T-helper 2 cell (primary cell): ENCODE data around the gene ATG9B.

Source experiments
- DNase-seq, 5 experiments: peaks; one replicate each; pipeline versions ENCODE4 v3.0.0 to v3.0.0-alpha.2; 2012 to 2022

The ATG9B gene

GRCh38 chr7:150977382-150978125 lies 46.7 kb downstream of the ATG9B start:
- DNase-seq: no peak

- no peak for DNase-seq
Measured at GRCh38 chr7:150976529-150977381, 47.5 kb downstream of the ATG9B start.

- DNase-seq: no peak
Measured at GRCh38 chr7:150975536-150976319, 48.6 kb downstream of the ATG9B start.

GRCh38 chr7:150974468-150975391 lies 49.6 kb downstream of the ATG9B start:
- DNase-seq: peak; percentile 65 to 86 (median 76)

- peak in 3 of 5 experiments; percentile 15 to 37 (median 33) for DNase-seq
Measured at GRCh38 chr7:150973571-150974451, 50.5 kb downstream of the ATG9B start.

- DNase-seq: no peak
Measured at GRCh38 chr7:150972741-150973140, 51.6 kb downstream of the ATG9B start.

- DNase-seq: no peak
Measured at GRCh38 chr7:150972023-150972468, 52.2 kb downstream of the ATG9B start.

- DNase-seq: no peak
Measured at GRCh38 chr7:150971242-150972022, 52.9 kb downstream of the ATG9B start.

GRCh38 chr7:150970424-150970823 lies 53.9 kb downstream of the ATG9B start:
- DNase-seq: no peak

- DNase-seq: no peak
Measured at GRCh38 chr7:150969475-150969874, 54.8 kb downstream of the ATG9B start.

GRCh38 chr7:150968734-150969372 lies 55.4 kb downstream of the ATG9B start:
- DNase-seq: no peak

- DNase-seq: no peak
Measured at GRCh38 chr7:150968056-150968733, 56.1 kb downstream of the ATG9B start.

GRCh38 chr7:150967349-150967748 lies 56.9 kb downstream of the ATG9B start:
- DNase-seq: no peak

GRCh38 chr7:150966002-150966401 lies 58.3 kb downstream of the ATG9B start:
- no peak for DNase-seq

- DNase-seq: no peak
Measured at GRCh38 chr7:150965273-150965830, 58.9 kb downstream of the ATG9B start.
